ENCODE results near the gene FGF18. TPM values are rescaled to one million over a fixed set of nuclear protein-coding genes. Genes with fewer than 3 reads are reported as not detected.

FGF18 gene
- total and polyA plus RNA-seq, 9 of the 15 experiments (the other 6 are each of a cell fraction or from before 2014, with no cell fraction given): 0.05 to 0.18 (median 0.11) TPM; not detected in 6

- TF ChIP-seq NFE2L1 (tag; IDR thresholded peaks at IDR 0.05; ENCODE audit: borderline replicate concordance, low read depth) (no peak), IRF9 (tag; IDR thresholded peaks at IDR 0.05) (no peak), PTTG1 (tag; IDR thresholded peaks at IDR 0.05; ENCODE audit: low read depth) (no peak), HCFC1 (IDR thresholded peaks at IDR 0.05; ENCODE audit: low read depth, low read length) (no peak), ZNF639 (CRISPR knock-in tag; conservative IDR thresholded peaks at IDR 0.05 in 1 of 2, IDR thresholded peaks at IDR 0.05 in 1 of 2) (0 out of 4 replicates have a peak, but pooled peaks of 1 of the 2 experiments have one; percentile 6), NEUROD1 (IDR thresholded peaks at IDR 0.05; ENCODE audit: borderline replicate concordance, low read depth, low read length, partially characterized antibody) (no peak), ZBTB5 (IDR thresholded peaks at IDR 0.05) (no peak), BDP1 (IDR thresholded peaks at IDR 0.05; ENCODE audit: insufficient read depth, insufficient read length) (no peak), SREBF1 (IDR thresholded peaks at IDR 0.05; ENCODE audit: borderline replicate concordance, low read depth, low read length) (no peak), HINFP (tag; conservative IDR thresholded peaks at IDR 0.05; ENCODE audit: low read depth) (no peak), POLR2B (IDR thresholded peaks at IDR 0.05; ENCODE audit: low read depth, partially characterized antibody) (no peak), HOXB6 (CRISPR knock-in tag; IDR thresholded peaks at IDR 0.05; ENCODE audit: borderline replicate concordance) (no peak), NR2F6 (CRISPR knock-in tag; IDR thresholded peaks at IDR 0.05) (no peak), ZNF830 (CRISPR knock-in tag; IDR thresholded peaks at IDR 0.05) (no peak)
Measured at GRCh38 chr5:171493646-171494393, 74.4 kb downstream of the FGF18 start (continued).
